DND-41 (cell line): ENCODE measurements around the gene NFXL1.
A peak's percentile ranks its signal among the peaks of the same experiment; 100 is the strongest.

Experiments
- ATAC-seq: fragments of 200-7000 bp; cut with Tn5 transposase; 3 replicates; pipeline ENCODE4 v1.9.1; 2021; ENCODE audit warnings: low read depth; ENCODE audit not compliant: insufficient read depth
- DNase-seq: peaks from one replicate; pipeline ENCODE4 v3.0.0-alpha.2; 2020
- H2AFZ ChIP-seq: 2 replicates; pipeline ENCODE4 v1.6.0; 2012; ENCODE audit warnings: low read depth, low read length
- H3K27ac ChIP-seq: 2 replicates; pipeline ENCODE4 v1.5.1; 2012; ENCODE audit warnings: low read length, inconsistent platforms
- H3K27me3 ChIP-seq: fragments of 200-600 bp; sonication (generic); 2 replicates; pipeline ENCODE4 v1.6.0; 2012; ENCODE audit warnings: low read length, mild to moderate bottlenecking, inconsistent platforms; ENCODE audit not compliant: insufficient read depth, poor library complexity
- H3K36me3 ChIP-seq: 2 replicates; pipeline ENCODE4 v1.5.1; 2012; ENCODE audit warnings: low read length, inconsistent platforms; ENCODE audit not compliant: insufficient read depth
- H3K4me1 ChIP-seq: 2 replicates; pipeline ENCODE4 v1.5.1; 2012; ENCODE audit warnings: mild to moderate bottlenecking, low read length; ENCODE audit not compliant: insufficient read depth
- H3K4me2 ChIP-seq: 2 replicates; pipeline ENCODE4 v1.6.0; 2012; ENCODE audit warnings: mild to moderate bottlenecking, moderate library complexity, low read length, inconsistent platforms; ENCODE audit not compliant: insufficient read depth
- H3K4me3 ChIP-seq, 2 experiments: fragments of 200-600 bp in 1 of 2; shearing (Covaris generic) in 1 of 2; 2 replicates each; pipeline ENCODE4 v1.5.1; 2012 to 2016; ENCODE audit warnings: inconsistent platforms in 2 of 2, low read length in 2 of 2, mild to moderate bottlenecking in 2 of 2, low read depth in 1 of 2, moderate library complexity in 1 of 2
- H3K79me2 ChIP-seq: 2 replicates; pipeline ENCODE4 v1.6.0; 2012; ENCODE audit warnings: low read length, inconsistent platforms; ENCODE audit not compliant: insufficient read depth
- H3K9ac ChIP-seq: 2 replicates; pipeline ENCODE4 v1.6.0; 2012; ENCODE audit warnings: low read depth, mild to moderate bottlenecking, inconsistent platforms, low read length, moderate library complexity
- H3K9me3 ChIP-seq: 2 replicates; pipeline ENCODE4 v1.5.1; 2012; ENCODE audit warnings: low read length, moderate library complexity, mild to moderate bottlenecking, inconsistent platforms; ENCODE audit not compliant: insufficient read depth, severe bottlenecking
- H4K20me1 ChIP-seq: 2 replicates; pipeline ENCODE4 v1.6.0; 2012; ENCODE audit warnings: low read length; ENCODE audit not compliant: insufficient read depth
- EZH2 ChIP-seq: IDR thresholded peaks from 3 replicates; pipeline ENCODE4 v1.6.1; 2012; ENCODE audit warnings: borderline replicate concordance, low read depth, mild to moderate bottlenecking, moderate library complexity, low read length, inconsistent platforms; ENCODE audit not compliant: severe bottlenecking
- TF ChIP-seq, protein P1 (sequence below): IDR thresholded peaks from 2 replicates; pipeline ENCODE4 v1.5.1; 2012; ENCODE audit warnings: borderline replicate concordance, low read length, moderate library complexity, mild to moderate bottlenecking; ENCODE audit not compliant: poor library complexity, severe bottlenecking; ENCODE audit errors: extremely low read depth

NFXL1 gene

DNA sequence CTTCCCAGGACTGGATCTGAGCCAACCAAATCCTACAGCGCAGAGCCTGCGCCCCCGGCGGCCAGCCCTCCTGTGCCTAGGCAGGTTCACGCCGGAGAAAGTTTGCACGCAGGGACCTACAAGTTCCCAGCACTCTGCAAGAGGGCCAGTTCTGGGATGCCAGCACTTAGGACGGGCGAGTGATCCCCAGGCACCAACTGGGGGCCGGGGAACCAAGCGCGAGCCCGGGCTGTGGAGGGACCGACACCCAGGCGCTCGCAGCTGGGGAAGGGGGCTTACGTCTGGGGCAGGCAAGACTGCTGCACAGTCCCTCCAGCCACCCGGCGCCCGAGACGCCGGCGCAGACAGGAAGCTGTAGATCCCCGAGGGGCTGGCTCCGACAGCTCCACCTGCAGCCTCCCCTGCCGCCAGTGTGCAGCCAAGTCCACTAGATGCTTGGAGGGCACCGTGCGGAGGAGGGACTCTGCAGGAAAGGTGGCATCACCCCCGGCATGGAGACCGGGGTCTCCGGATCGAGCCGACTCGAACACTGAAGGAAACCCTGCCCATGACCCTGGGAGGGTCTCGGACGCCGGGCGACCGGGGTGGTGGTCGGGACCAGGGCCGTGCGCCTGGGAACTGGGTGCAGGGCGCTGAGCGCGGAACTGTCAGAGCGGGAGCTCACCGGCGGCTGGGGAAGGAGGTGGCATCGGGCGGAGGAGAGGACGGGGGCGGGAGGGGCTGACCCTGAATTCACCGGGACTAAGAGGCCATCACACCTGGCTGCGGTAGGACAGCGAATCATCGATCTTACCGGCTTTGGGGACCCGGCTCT is 77.1 kb downstream of the NFXL1 start:
- H3K27ac ChIP-seq, result no peak overlapping the region; the same call in 1 of the 2 replicates
- H3K9ac ChIP-seq, result peak overlapping the region; percentile 69
- H3K4me3 ChIP-seq, result peak overlapping the region; percentile 38 to 84; a peak in 3 of 4 replicates

GRCh38 chr4:47836641-47837093 is 77.7 kb downstream of the NFXL1 start:
- Histone ChIP-seq H3K79me2 (no peaks in the 10 kb centered on the region), H3K4me3 (peak overlapping the region; percentile 38 to 84; a peak in 3 of 4 replicates), H2AFZ (peak overlapping the region; percentile 95), H3K27ac (no peak overlapping the region; the same call in 1 of the 2 replicates), H3K4me1 (peaks cover 29% of the 10 kb centered on the region), H3K9me3 (no peaks in the 10 kb centered on the region), H4K20me1 (peaks cover 4% of the 10 kb centered on the region), H3K4me2 (peak overlapping the region; percentile 100), H3K27me3 (peaks cover 9% of the 10 kb centered on the region), H3K36me3 (no peaks in the 10 kb centered on the region), H3K9ac (peak overlapping the region; percentile 69)
- peak; percentile 78 for DNase-seq
- peak; percentile 92 for ATAC-seq
- TF ChIP-seq, protein P1, sequence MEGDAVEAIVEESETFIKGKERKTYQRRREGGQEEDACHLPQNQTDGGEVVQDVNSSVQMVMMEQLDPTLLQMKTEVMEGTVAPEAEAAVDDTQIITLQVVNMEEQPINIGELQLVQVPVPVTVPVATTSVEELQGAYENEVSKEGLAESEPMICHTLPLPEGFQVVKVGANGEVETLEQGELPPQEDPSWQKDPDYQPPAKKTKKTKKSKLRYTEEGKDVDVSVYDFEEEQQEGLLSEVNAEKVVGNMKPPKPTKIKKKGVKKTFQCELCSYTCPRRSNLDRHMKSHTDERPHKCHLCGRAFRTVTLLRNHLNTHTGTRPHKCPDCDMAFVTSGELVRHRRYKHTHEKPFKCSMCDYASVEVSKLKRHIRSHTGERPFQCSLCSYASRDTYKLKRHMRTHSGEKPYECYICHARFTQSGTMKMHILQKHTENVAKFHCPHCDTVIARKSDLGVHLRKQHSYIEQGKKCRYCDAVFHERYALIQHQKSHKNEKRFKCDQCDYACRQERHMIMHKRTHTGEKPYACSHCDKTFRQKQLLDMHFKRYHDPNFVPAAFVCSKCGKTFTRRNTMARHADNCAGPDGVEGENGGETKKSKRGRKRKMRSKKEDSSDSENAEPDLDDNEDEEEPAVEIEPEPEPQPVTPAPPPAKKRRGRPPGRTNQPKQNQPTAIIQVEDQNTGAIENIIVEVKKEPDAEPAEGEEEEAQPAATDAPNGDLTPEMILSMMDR, result peak; percentile 85
- no peak for TF ChIP-seq EZH2

More for the DNA sequence above, 77.1 kb downstream of the NFXL1 start:
- H3K79me2 ChIP-seq, result no peaks in the 10 kb centered on the region
- H4K20me1 ChIP-seq, result peaks cover 4% of the 10 kb centered on the region
- peak; percentile 65 for DNase-seq
- peak; percentile 80 for ATAC-seq
- peaks cover 29% of the 10 kb centered on the region for H3K4me1 ChIP-seq
- H3K4me2 ChIP-seq, result peak overlapping the region; percentile 100
- H2AFZ ChIP-seq, result peak overlapping the region; percentile 95
- no peaks in the 10 kb centered on the region for H3K9me3 ChIP-seq
- peaks cover 9% of the 10 kb centered on the region for H3K27me3 ChIP-seq
- TF ChIP-seq EZH2, result peak; percentile 58
- TF ChIP-seq, protein P1, result no peak
- peaks cover 1% of the 10 kb centered on the region; the same call in 1 of the 2 replicates for H3K36me3 ChIP-seq

DNA sequence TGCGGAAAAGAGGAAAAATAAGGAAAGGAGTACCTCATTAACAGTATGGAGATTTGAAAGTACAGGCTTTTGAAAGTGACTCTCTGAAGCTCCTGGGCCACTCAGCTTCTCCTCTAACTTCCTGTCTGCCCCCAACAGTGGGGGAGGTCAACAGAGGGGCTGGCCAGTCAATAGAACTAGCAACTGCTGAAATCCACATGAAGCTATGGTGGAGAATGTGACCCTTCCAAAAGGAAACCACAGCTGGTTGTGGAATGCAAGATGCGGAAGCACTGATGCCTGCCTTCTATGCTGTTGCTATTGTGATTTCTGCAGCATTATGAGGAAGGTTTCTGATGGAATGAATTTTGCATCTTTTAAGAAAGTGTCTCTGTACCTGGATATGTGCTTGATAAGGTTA is 78.9 kb downstream of the NFXL1 start:
- Histone ChIP-seq H3K4me1 (peaks cover 29% of the 10 kb centered on the region), H3K4me3 (peak overlapping the region in 1 of 2 experiments; percentile 84; a peak in 2 of 4 replicates), H2AFZ (peak overlapping the region; percentile 95; the same call in 1 of the 2 replicates), H3K4me2 (peak overlapping the region; percentile 100), H3K27ac (no peak overlapping the region), H3K9ac (no peak overlapping the region; the same call in 1 of the 2 replicates), H3K36me3 (no peaks in the 10 kb centered on the region), H4K20me1 (peaks cover 4% of the 10 kb centered on the region), H3K9me3 (no peaks in the 10 kb centered on the region), H3K27me3 (peaks cover 9% of the 10 kb centered on the region), H3K79me2 (no peaks in the 10 kb centered on the region)
- no peak for ATAC-seq
- no peak for TF ChIP-seq EZH2
- TF ChIP-seq, protein P1, result no peak
- no peak for DNase-seq
